ENCODE data around the gene PRODH. TPM values are rescaled to one million over a fixed set of nuclear protein-coding genes. Genes with fewer than 3 reads are reported as not detected.
"Not testable (repeated sequence)": the region's sequence is repeated elsewhere in the genome, so short reads cannot be mapped to it uniquely, and the experiment has no call there.

Gene PRODH
- total and polyA plus RNA-seq, 2 donors (not counting 3 experiments of a cell fraction or from before 2014, with no cell fraction given), result not detected

DNA sequence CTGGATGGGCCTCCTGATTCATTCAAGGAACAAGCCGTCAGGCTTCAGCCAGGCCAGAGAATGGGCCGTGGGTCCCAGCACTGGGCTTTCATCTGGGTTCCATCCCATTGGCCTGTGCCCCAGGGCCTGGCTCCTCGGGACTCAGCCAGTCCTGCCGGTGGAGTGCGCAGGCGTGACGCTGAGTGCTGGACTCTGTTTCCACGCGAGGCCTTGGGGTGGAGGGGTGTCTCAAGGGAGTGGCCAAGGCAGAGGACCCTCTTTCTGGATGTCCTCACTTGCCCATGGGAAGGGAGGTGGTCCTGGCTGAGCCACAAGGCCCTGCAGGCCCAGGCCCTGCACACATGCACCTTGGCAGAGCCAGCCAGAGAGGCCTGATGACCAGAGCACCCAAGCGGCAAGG lies 28.0 kb upstream of the PRODH start:
- H3K9me3 ChIP-seq (replicated peaks; ENCODE audit: control insufficient read depth, insufficient read depth, low read length); DNase-seq (ENCODE audit: low read depth, low spot score); CTCF ChIA-PET; H3K27ac ChIP-seq (ENCODE audit: insufficient read depth, low read depth, low read length); BruUV-seq (replicated peaks); FAIRE-seq; H3K27me3 ChIP-seq (ENCODE audit: control insufficient read depth in 2 of 2, insufficient read depth in 2 of 2, low read length in 2 of 2); H3K4me1 ChIP-seq (ENCODE audit: control insufficient read depth, extremely low read depth, insufficient read depth, low read length); H2AFZ ChIP-seq (ENCODE audit: low read depth, low read length); H3K4me3 ChIP-seq (replicated peaks in 1 of 3; ENCODE audit: insufficient read depth in 1 of 3, low read depth in 1 of 3, low read length in 3 of 3); H3K9ac ChIP-seq (replicated peaks; ENCODE audit: extremely low read depth, insufficient read depth, low read length); H3K4me2 ChIP-seq (ENCODE audit: insufficient read depth, low read length); H4K20me1 ChIP-seq (replicated peaks; ENCODE audit: control insufficient read depth, extremely low read depth, insufficient read depth, low read length); intact Hi-C loops (cut with micrococcal nuclease); POLR2A ChIA-PET; dilution Hi-C loops (cut with MboI; ENCODE audit: extremely low pct_ligation_motif_present, low sequenced_read_pairs); H3K9me1 ChIP-seq (replicated peaks; ENCODE audit: control insufficient read depth, extremely low read depth, insufficient read depth, low read length); H3K36me3 ChIP-seq (ENCODE audit: control insufficient read depth in 2 of 2, extremely low read depth in 1 of 2, insufficient read depth in 2 of 2, low read length in 2 of 2); H3K79me2 ChIP-seq (ENCODE audit: control insufficient read depth, insufficient read depth, low read length): not testable (repeated sequence)

DNA sequence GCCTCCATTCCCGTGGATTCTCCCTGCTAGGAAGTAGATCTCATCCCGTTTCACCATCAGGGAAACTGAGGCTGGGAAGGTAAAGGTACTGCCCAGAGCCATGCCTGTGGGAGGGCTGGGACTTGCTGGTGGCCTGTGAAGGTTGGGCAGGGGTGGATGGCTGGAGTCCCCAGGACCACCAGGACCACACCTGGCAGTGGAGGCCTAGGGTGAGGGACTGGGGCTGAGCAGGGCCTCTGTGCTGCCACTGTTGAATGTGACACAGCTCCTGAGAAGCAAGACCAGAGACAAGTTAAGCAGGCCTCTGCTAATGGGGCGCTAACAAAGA lies 26.2 kb upstream of the PRODH start:
- no peaks in the 10 kb centered on the region for H3K9me3 ChIP-seq (replicated peaks; ENCODE audit: control insufficient read depth, insufficient read depth, low read length)
- TF ChIP-seq GATA2 (IDR thresholded peaks at IDR 0.05; ENCODE audit: insufficient read depth, insufficient read length, low read depth, low read length) (no peak), JUN (IDR thresholded peaks at IDR 0.05; ENCODE audit: borderline replicate concordance, insufficient read depth, insufficient read length, low read depth) (no peak), POLR2AphosphoS5 (IDR thresholded peaks at IDR 0.05; ENCODE audit: insufficient read depth, low read depth, low read length) (no peak), MYC (IDR thresholded peaks at IDR 0.05; ENCODE audit: low read depth, low read length) (no peak)
- TF ChIP-seq, protein P1, sequence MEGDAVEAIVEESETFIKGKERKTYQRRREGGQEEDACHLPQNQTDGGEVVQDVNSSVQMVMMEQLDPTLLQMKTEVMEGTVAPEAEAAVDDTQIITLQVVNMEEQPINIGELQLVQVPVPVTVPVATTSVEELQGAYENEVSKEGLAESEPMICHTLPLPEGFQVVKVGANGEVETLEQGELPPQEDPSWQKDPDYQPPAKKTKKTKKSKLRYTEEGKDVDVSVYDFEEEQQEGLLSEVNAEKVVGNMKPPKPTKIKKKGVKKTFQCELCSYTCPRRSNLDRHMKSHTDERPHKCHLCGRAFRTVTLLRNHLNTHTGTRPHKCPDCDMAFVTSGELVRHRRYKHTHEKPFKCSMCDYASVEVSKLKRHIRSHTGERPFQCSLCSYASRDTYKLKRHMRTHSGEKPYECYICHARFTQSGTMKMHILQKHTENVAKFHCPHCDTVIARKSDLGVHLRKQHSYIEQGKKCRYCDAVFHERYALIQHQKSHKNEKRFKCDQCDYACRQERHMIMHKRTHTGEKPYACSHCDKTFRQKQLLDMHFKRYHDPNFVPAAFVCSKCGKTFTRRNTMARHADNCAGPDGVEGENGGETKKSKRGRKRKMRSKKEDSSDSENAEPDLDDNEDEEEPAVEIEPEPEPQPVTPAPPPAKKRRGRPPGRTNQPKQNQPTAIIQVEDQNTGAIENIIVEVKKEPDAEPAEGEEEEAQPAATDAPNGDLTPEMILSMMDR (IDR thresholded peaks at IDR 0.05; ENCODE audit: extremely low read depth in 1 of 2, insufficient read depth in 1 of 2, low read depth in 1 of 2, low read length in 2 of 2), result no peak
- TF ChIP-seq, protein P2, sequence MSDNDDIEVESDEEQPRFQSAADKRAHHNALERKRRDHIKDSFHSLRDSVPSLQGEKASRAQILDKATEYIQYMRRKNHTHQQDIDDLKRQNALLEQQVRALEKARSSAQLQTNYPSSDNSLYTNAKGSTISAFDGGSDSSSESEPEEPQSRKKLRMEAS (IDR thresholded peaks at IDR 0.05; ENCODE audit: insufficient read depth, insufficient read length), result no peak
- H3K36me3 ChIP-seq (ENCODE audit: control insufficient read depth in 2 of 2, extremely low read depth in 1 of 2, insufficient read depth in 2 of 2, low read length in 2 of 2), result no peaks in the 10 kb centered on the region
- intact Hi-C loops (cut with micrococcal nuclease) (no loop called here), dilution Hi-C loops (cut with MboI; ENCODE audit: extremely low pct_ligation_motif_present, low sequenced_read_pairs) (no loop called here)
- H3K79me2 ChIP-seq (ENCODE audit: control insufficient read depth, insufficient read depth, low read length), result no peaks in the 10 kb centered on the region
- FAIRE-seq (no peak), DNase-seq (ENCODE audit: low read depth, low spot score) (no peak)
- ChIA-PET CTCF (no interaction called here), POLR2A (no interaction called here)
- H3K27me3 ChIP-seq (ENCODE audit: control insufficient read depth in 2 of 2, insufficient read depth in 2 of 2, low read length in 2 of 2), result no peaks in the 10 kb centered on the region
- H3K4me2 ChIP-seq (ENCODE audit: insufficient read depth, low read length), result no peak overlapping the region
- no peak overlapping the region for H2AFZ ChIP-seq (ENCODE audit: low read depth, low read length)
- no peaks in the 10 kb centered on the region for H3K9me1 ChIP-seq (replicated peaks; ENCODE audit: control insufficient read depth, extremely low read depth, insufficient read depth, low read length)
- H3K4me3 ChIP-seq (replicated peaks in 1 of 3; ENCODE audit: insufficient read depth in 1 of 3, low read depth in 1 of 3, low read length in 3 of 3), result no peak overlapping the region
- no TSS peak for BruUV-seq (replicated peaks)
- no peak overlapping the region for H3K27ac ChIP-seq (ENCODE audit: insufficient read depth, low read depth, low read length)
- H3K4me1 ChIP-seq (ENCODE audit: control insufficient read depth, extremely low read depth, insufficient read depth, low read length), result no peaks in the 10 kb centered on the region
- no peak overlapping the region for H3K9ac ChIP-seq (replicated peaks; ENCODE audit: extremely low read depth, insufficient read depth, low read length)
- no peaks in the 10 kb centered on the region for H4K20me1 ChIP-seq (replicated peaks; ENCODE audit: control insufficient read depth, extremely low read depth, insufficient read depth, low read length)

GRCh38 chr22:18961632-18962307 lies 25.7 kb upstream of the PRODH start:
- H3K4me2 ChIP-seq (ENCODE audit: insufficient read depth, low read length); H4K20me1 ChIP-seq (replicated peaks; ENCODE audit: control insufficient read depth, extremely low read depth, insufficient read depth, low read length); DNase-seq (ENCODE audit: low read depth, low spot score); H2AFZ ChIP-seq (ENCODE audit: low read depth, low read length); H3K4me3 ChIP-seq (replicated peaks in 1 of 3; ENCODE audit: insufficient read depth in 1 of 3, low read depth in 1 of 3, low read length in 3 of 3); H3K27me3 ChIP-seq (ENCODE audit: control insufficient read depth in 2 of 2, insufficient read depth in 2 of 2, low read length in 2 of 2); BruUV-seq (replicated peaks); H3K9me1 ChIP-seq (replicated peaks; ENCODE audit: control insufficient read depth, extremely low read depth, insufficient read depth, low read length); CTCF ChIA-PET; FAIRE-seq; intact Hi-C loops (cut with micrococcal nuclease); POLR2A ChIA-PET; H3K9ac ChIP-seq (replicated peaks; ENCODE audit: extremely low read depth, insufficient read depth, low read length); H3K36me3 ChIP-seq (ENCODE audit: control insufficient read depth in 2 of 2, extremely low read depth in 1 of 2, insufficient read depth in 2 of 2, low read length in 2 of 2); H3K9me3 ChIP-seq (replicated peaks; ENCODE audit: control insufficient read depth, insufficient read depth, low read length); H3K79me2 ChIP-seq (ENCODE audit: control insufficient read depth, insufficient read depth, low read length); dilution Hi-C loops (cut with MboI; ENCODE audit: extremely low pct_ligation_motif_present, low sequenced_read_pairs); H3K27ac ChIP-seq (ENCODE audit: insufficient read depth, low read depth, low read length); H3K4me1 ChIP-seq (ENCODE audit: control insufficient read depth, extremely low read depth, insufficient read depth, low read length): not testable (repeated sequence)

Data from endothelial cell of umbilical vein (primary cell).